HCT116 (cell line): ENCODE measurements around the gene PCDH15. TPM values are rescaled to one million over a fixed set of nuclear protein-coding genes. Genes with fewer than 3 reads are reported as not detected.

ENCODE experiments used
- ATAC-seq: fragments of 200-7000 bp; cut with Tn5 transposase; 2 replicates; pipeline ENCODE4 v1.9.1; 2020; ENCODE audit warnings: mild to moderate bottlenecking, moderate library complexity
- BruUV-seq: library from RNA; stranded (reverse); fragments of 400-500 nt; replicated peaks from 2 replicates; lab custom pipeline; 2021; lab: Mats Ljungman, UMichigan
- CTCF ChIA-PET: fragments of 300-600 bp; sonication (Branson Sonifier 250); formaldehyde crosslinking; loops from one replicate; lab custom pipeline; 2021; ENCODE audit warnings: antibody characterized with exemption; lab: Charles Lee
- POLR2A ChIA-PET: fragments of 300-600, 350-600 bp; sonication (Branson Sonifier 250); formaldehyde crosslinking; loops from one replicate; lab custom pipeline; 2021; ENCODE audit warnings: antibody characterized with exemption; lab: Charles Lee
- RAD21 ChIA-PET, 2 experiments: fragments of 300-600 bp; sonication (Branson Sonifier 250); formaldehyde crosslinking; loops; one replicate each; lab custom pipeline; 2023; ENCODE audit warnings: low total read pairs in 2 of 2; ENCODE audit not compliant: uncharacterized antibody in 2 of 2, unreplicated experiment in 2 of 2, low non-redundant PET in 1 of 2; lab: Charles Lee
- DNase-seq: peaks from one replicate; pipeline ENCODE4 v3.0.0-alpha.2; 2010; ENCODE audit warnings: low read depth, low spot score
- H2AFZ ChIP-seq: fragments of 200-600 bp; shearing (Covaris generic), sonication (generic); 2 replicates; pipeline ENCODE4 v1.6.1; 2017; ENCODE audit warnings: low read depth, mixed run types, mixed read lengths, antibody characterized with exemption, low read length; ENCODE audit not compliant: poor library complexity, severe bottlenecking
- H3K27ac ChIP-seq: 2 replicates; pipeline ENCODE4 v1.5.1; 2012; ENCODE audit warnings: low read depth, low read length
- H3K27me3 ChIP-seq: fragments of 200-600 bp; sonication (generic); 2 replicates; pipeline ENCODE4 v1.6.1; 2016; ENCODE audit warnings: mixed run types, low read length, mixed read lengths; ENCODE audit not compliant: insufficient read depth
- H3K36me3 ChIP-seq, 2 experiments: fragments of 200-500 bp in 1 of 2; fragments of 200-600 bp in 1 of 2; sonication (Bioruptor generic) in 1 of 2; sonication (generic) in 1 of 2; 2 replicates each; pipeline versions ENCODE4 v1.5.1 to v1.6.1; 2014 to 2016; ENCODE audit warnings: low read length in 2 of 2, inconsistent platforms in 1 of 2, mixed read lengths in 1 of 2, mixed run types in 1 of 2; ENCODE audit not compliant: insufficient read depth in 2 of 2, control insufficient read depth in 1 of 2
- H3K4me1 ChIP-seq, 2 experiments: fragments of 200-600 bp in 1 of 2; sonication (generic) in 1 of 2; 2 replicates each; pipeline versions ENCODE4 v1.5.1 to v1.6.1; 2012 to 2017; ENCODE audit warnings: low read length in 2 of 2, inconsistent platforms in 1 of 2, mild to moderate bottlenecking in 1 of 2, mixed read lengths in 1 of 2, mixed run types in 1 of 2, moderate library complexity in 1 of 2; ENCODE audit not compliant: insufficient read depth in 2 of 2, control insufficient read depth in 1 of 2
- H3K4me2 ChIP-seq: fragments of 200-600 bp; sonication (generic); 2 replicates; pipeline ENCODE4 v1.6.1; 2017; ENCODE audit warnings: mixed run types, low read length, mixed read lengths
- H3K4me3 ChIP-seq, 2 experiments: fragments of 200-600 bp in 1 of 2; sonication (generic) in 1 of 2; replicated peaks in 1 of 2; 2 replicates each; pipeline ENCODE4 v1.5.1; 2011 to 2016; ENCODE audit warnings: low read length in 2 of 2, control low read depth in 1 of 2, low read depth in 1 of 2, mild to moderate bottlenecking in 1 of 2, mixed read lengths in 1 of 2, mixed run types in 1 of 2
- H3K79me2 ChIP-seq: fragments of 200-600 bp; sonication (generic); 2 replicates; pipeline ENCODE4 v1.6.1; 2017; ENCODE audit warnings: mild to moderate bottlenecking, mixed run types, low read length, moderate library complexity, mixed read lengths; ENCODE audit not compliant: insufficient read depth
- H3K9ac ChIP-seq: fragments of 200-600 bp; sonication (generic); 2 replicates; pipeline ENCODE4 v1.6.1; 2016; ENCODE audit warnings: low read length, mixed read lengths
- H3K9me2 ChIP-seq: fragments of 200-600 bp; sonication (generic), shearing (Covaris generic); 2 replicates; pipeline ENCODE4 v1.6.1; 2017; ENCODE audit warnings: mixed run types, mild to moderate bottlenecking, moderate library complexity; ENCODE audit not compliant: insufficient read depth
- H3K9me3 ChIP-seq, 2 experiments: fragments of 200-500 bp in 1 of 2; fragments of 200-600 bp in 1 of 2; sonication (Bioruptor generic) in 1 of 2; sonication (generic) in 1 of 2; 2 replicates each; pipeline ENCODE4 v1.6.1; 2014 to 2017; ENCODE audit warnings: low read length in 2 of 2, mixed read lengths in 2 of 2, inconsistent platforms in 1 of 2, low read depth in 1 of 2, mild to moderate bottlenecking in 1 of 2, mixed run types in 1 of 2, moderate library complexity in 1 of 2; ENCODE audit not compliant: control insufficient read depth in 1 of 2, insufficient read depth in 1 of 2
- H4K20me1 ChIP-seq: fragments of 200-600 bp; sonication (generic), shearing (Covaris generic); 2 replicates; pipeline ENCODE4 v1.6.1; 2017; ENCODE audit warnings: mixed run types, mild to moderate bottlenecking, moderate library complexity; ENCODE audit not compliant: insufficient read depth
- CBX3 ChIP-seq: IDR thresholded peaks from 2 replicates; pipeline ENCODE4 v1.6.1; 2012; ENCODE audit warnings: low read depth
- CEBPB ChIP-seq: IDR thresholded peaks from 2 replicates; pipeline ENCODE4 v1.6.1; 2012; ENCODE audit warnings: low read depth
- EGR1 ChIP-seq: IDR thresholded peaks from 2 replicates; pipeline ENCODE4 v1.6.1; 2012; ENCODE audit warnings: low read depth
- ELF1 ChIP-seq: IDR thresholded peaks from 2 replicates; pipeline ENCODE4 v1.6.1; 2012; ENCODE audit warnings: low read depth, borderline replicate concordance
- EZH2 ChIP-seq: fragments of 200-600 bp; sonication (generic); IDR thresholded peaks from 2 replicates; pipeline ENCODE4 v1.6.1; 2017; ENCODE audit warnings: antibody characterized with exemption, mixed run types
- EZH2phosphoT487 ChIP-seq: fragments of 200-600 bp; IDR thresholded peaks from 2 replicates; pipeline ENCODE4 v1.6.1; 2018; ENCODE audit warnings: antibody characterized with exemption, borderline replicate concordance
- FOSL1 ChIP-seq: IDR thresholded peaks from 2 replicates; pipeline ENCODE4 v1.6.1; 2012; ENCODE audit warnings: low read depth
- POLR2A ChIP-seq: IDR thresholded peaks from 2 replicates; pipeline ENCODE4 v1.7.0; 2011; ENCODE audit warnings: borderline replicate concordance; ENCODE audit not compliant: insufficient read depth, insufficient read length; ENCODE audit errors: extremely low read depth
- SIN3A ChIP-seq: IDR thresholded peaks from 2 replicates; pipeline ENCODE4 v1.6.1; 2012; ENCODE audit warnings: low read depth
- SP1 ChIP-seq: IDR thresholded peaks from 2 replicates; pipeline ENCODE4 v1.6.1; 2012; ENCODE audit warnings: low read depth
- YY1 ChIP-seq: IDR thresholded peaks from 2 replicates; pipeline ENCODE4 v1.6.1; 2011; ENCODE audit warnings: low read length, low read depth, moderate library complexity, mild to moderate bottlenecking; ENCODE audit not compliant: insufficient replicate concordance; ENCODE audit errors: extremely low read depth
- ZFX ChIP-seq: fragments of 450-650 bp; IDR thresholded peaks from 2 replicates; pipeline ENCODE4 v1.6.1; 2017
- intact Hi-C: fragments of 100-400 bp; cut with micrococcal nuclease; formaldehyde crosslinking; loops from 2 replicates; pipeline ENCODE4 v1.10.0; 2022
- total RNA-seq: library from RNA; stranded (reverse); gene quantifications from one replicate; pipeline ENCODE4 v1.2.1, GENCODE V29; 2021; ENCODE audit not compliant: unreplicated experiment
- TF ChIP-seq, protein P1 (sequence below): IDR thresholded peaks from 2 replicates; pipeline ENCODE4 v1.6.1; 2012
- TF ChIP-seq, protein P2 (sequence below): IDR thresholded peaks from 2 replicates; pipeline ENCODE4 v1.6.1; 2012
- TF ChIP-seq, protein P3 (sequence below): IDR thresholded peaks from 2 replicates; pipeline ENCODE4 v1.6.1; 2012; ENCODE audit warnings: low read depth
- TF ChIP-seq, protein P4 (sequence below): IDR thresholded peaks from 2 replicates; pipeline ENCODE4 v1.6.1; 2011; ENCODE audit warnings: mild to moderate bottlenecking, low read length, moderate library complexity; ENCODE audit not compliant: insufficient replicate concordance; ENCODE audit errors: extremely low read depth

PCDH15 gene
- total RNA-seq, 1 experiment from 2014 or later, result not detected

DNA sequence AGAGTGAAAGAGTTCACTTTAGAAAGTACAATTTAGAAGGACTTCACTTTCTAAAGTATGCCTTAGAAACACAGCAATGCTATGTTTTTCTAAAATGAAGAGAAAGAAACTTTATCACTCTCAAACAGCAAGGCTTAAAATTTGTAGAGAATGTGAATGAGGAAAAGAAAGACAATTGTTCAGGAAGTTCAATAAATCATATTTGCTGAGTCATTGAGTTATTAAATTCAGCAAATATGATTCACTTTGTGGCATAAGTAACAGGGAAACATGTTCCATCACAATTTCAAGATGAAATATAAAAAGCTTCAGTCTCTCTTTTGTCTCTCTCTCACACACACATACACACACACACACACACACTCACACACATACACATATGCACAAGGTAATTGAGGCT is 187.9 kb downstream of the PCDH15 start:
- CTCF ChIA-PET, result no interaction called here
- no TSS peak for BruUV-seq
- H2AFZ ChIP-seq, result no peak overlapping the region
- no peaks in the 10 kb centered on the region for H4K20me1 ChIP-seq
- intact Hi-C loops, result no loop called here
- no peaks in the 10 kb centered on the region for H3K4me1 ChIP-seq
- H3K27ac ChIP-seq, result no peak overlapping the region
- POLR2A ChIA-PET, result no interaction called here
- ATAC-seq (no peak), DNase-seq (no peak)
- no peak overlapping the region for H3K9ac ChIP-seq
- H3K9me2 ChIP-seq, result no peaks in the 10 kb centered on the region
- H3K36me3 ChIP-seq, result no peaks in the 10 kb centered on the region
- no peaks in the 10 kb centered on the region for H3K27me3 ChIP-seq
- TF ChIP-seq, protein P1, sequence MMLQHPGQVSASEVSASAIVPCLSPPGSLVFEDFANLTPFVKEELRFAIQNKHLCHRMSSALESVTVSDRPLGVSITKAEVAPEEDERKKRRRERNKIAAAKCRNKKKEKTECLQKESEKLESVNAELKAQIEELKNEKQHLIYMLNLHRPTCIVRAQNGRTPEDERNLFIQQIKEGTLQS, result no peak
- TF ChIP-seq, protein P2, sequence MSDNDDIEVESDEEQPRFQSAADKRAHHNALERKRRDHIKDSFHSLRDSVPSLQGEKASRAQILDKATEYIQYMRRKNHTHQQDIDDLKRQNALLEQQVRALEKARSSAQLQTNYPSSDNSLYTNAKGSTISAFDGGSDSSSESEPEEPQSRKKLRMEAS, result no peak
- no peak for TF ChIP-seq EZH2phosphoT487
- no peak for TF ChIP-seq YY1
- no peak for TF ChIP-seq EZH2
- no peak for TF ChIP-seq CBX3
- no peak for TF ChIP-seq EGR1
- TF ChIP-seq SIN3A, result no peak
- H3K9me3 ChIP-seq, result peaks cover 10 to 13% of the 10 kb centered on the region in 2 experiments; a peak in 2 of 4 replicates
- no peaks in the 10 kb centered on the region for H3K79me2 ChIP-seq
- RAD21 ChIA-PET, result no interaction called here
- H3K4me3 ChIP-seq, result no peak overlapping the region
- H3K4me2 ChIP-seq, result no peak overlapping the region

DNA sequence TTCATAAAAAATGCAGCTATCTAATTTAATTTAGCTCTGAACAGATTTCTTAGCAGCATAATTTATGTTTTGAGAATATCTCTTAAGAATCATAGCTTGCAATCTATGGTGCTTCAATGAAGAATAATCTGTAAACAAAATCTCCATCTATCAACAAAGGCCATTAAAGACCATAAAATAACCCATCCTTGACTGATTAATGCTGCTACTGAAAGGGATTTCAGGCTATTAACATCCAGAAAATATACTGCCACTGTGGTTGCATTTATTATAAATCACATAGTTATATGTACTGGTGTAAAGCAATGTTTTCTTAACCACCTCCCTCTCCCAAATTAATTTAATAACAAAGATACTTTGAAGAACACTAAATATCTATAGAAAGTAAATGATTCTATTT is 191.6 kb downstream of the PCDH15 start:
- H3K9ac ChIP-seq, result no peak overlapping the region
- H3K27me3 ChIP-seq, result no peaks in the 10 kb centered on the region
- H3K4me3 ChIP-seq, result no peak overlapping the region
- no peak overlapping the region for H3K27ac ChIP-seq
- intact Hi-C loops, result no loop called here
- no peak overlapping the region for H2AFZ ChIP-seq
- DNase-seq, result no peak
- ChIA-PET POLR2A (no interaction called here), CTCF (no interaction called here), RAD21 (no interaction called here)
- no peaks in the 10 kb centered on the region for H3K79me2 ChIP-seq
- ATAC-seq, result no peak
- no peaks in the 10 kb centered on the region for H3K4me1 ChIP-seq
- no peaks in the 10 kb centered on the region for H4K20me1 ChIP-seq
- H3K9me2 ChIP-seq, result no peaks in the 10 kb centered on the region
- peaks cover 9 to 20% of the 10 kb centered on the region in 2 experiments; a peak in 2 of 4 replicates for H3K9me3 ChIP-seq
- H3K4me2 ChIP-seq, result no peak overlapping the region
- no peaks in the 10 kb centered on the region for H3K36me3 ChIP-seq
- BruUV-seq, result no TSS peak
- TF ChIP-seq SP1 (no peak), ZFX (no peak), ELF1 (no peak), CEBPB (no peak), CBX3 (no peak), POLR2A (no peak), FOSL1 (no peak), YY1 (no peak), SIN3A (no peak), EZH2 (no peak)
- TF ChIP-seq, protein P3, sequence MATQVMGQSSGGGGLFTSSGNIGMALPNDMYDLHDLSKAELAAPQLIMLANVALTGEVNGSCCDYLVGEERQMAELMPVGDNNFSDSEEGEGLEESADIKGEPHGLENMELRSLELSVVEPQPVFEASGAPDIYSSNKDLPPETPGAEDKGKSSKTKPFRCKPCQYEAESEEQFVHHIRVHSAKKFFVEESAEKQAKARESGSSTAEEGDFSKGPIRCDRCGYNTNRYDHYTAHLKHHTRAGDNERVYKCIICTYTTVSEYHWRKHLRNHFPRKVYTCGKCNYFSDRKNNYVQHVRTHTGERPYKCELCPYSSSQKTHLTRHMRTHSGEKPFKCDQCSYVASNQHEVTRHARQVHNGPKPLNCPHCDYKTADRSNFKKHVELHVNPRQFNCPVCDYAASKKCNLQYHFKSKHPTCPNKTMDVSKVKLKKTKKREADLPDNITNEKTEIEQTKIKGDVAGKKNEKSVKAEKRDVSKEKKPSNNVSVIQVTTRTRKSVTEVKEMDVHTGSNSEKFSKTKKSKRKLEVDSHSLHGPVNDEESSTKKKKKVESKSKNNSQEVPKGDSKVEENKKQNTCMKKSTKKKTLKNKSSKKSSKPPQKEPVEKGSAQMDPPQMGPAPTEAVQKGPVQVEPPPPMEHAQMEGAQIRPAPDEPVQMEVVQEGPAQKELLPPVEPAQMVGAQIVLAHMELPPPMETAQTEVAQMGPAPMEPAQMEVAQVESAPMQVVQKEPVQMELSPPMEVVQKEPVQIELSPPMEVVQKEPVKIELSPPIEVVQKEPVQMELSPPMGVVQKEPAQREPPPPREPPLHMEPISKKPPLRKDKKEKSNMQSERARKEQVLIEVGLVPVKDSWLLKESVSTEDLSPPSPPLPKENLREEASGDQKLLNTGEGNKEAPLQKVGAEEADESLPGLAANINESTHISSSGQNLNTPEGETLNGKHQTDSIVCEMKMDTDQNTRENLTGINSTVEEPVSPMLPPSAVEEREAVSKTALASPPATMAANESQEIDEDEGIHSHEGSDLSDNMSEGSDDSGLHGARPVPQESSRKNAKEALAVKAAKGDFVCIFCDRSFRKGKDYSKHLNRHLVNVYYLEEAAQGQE, result no peak
- TF ChIP-seq, protein P2, result no peak
- TF ChIP-seq, protein P4, sequence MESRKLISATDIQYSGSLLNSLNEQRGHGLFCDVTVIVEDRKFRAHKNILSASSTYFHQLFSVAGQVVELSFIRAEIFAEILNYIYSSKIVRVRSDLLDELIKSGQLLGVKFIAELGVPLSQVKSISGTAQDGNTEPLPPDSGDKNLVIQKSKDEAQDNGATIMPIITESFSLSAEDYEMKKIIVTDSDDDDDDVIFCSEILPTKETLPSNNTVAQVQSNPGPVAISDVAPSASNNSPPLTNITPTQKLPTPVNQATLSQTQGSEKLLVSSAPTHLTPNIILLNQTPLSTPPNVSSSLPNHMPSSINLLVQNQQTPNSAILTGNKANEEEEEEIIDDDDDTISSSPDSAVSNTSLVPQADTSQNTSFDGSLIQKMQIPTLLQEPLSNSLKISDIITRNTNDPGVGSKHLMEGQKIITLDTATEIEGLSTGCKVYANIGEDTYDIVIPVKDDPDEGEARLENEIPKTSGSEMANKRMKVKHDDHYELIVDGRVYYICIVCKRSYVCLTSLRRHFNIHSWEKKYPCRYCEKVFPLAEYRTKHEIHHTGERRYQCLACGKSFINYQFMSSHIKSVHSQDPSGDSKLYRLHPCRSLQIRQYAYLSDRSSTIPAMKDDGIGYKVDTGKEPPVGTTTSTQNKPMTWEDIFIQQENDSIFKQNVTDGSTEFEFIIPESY, result no peak
